GM18508 (cell line): ENCODE measurements around the gene PAK1.
"Not testable (repeated sequence)": the region's sequence is repeated elsewhere in the genome, so short reads cannot be mapped to it uniquely, and the experiment has no call there.

Source experiments
- ATAC-seq: cut with Tn5 transposase; IDR thresholded peaks from one replicate; pipeline ENCODE4 v1.9.1; 2021; ENCODE audit warnings: moderate number of reproducible peaks; ENCODE audit not compliant: insufficient read depth, unreplicated experiment

PAK1 gene

GRCh38 chr11:77410076-77410827, 63.6 kb downstream of the PAK1 start:
- ATAC-seq, result no peak

GRCh38 chr11:77409046-77409445, 64.8 kb downstream of the PAK1 start:
- ATAC-seq, result no peak

- no peak for ATAC-seq
Measured at GRCh38 chr11:77407613-77408012, 66.3 kb downstream of the PAK1 start.

- ATAC-seq, result no peak
Measured at GRCh38 chr11:77406396-77406795, 67.5 kb downstream of the PAK1 start.

- ATAC-seq, result no peak
Measured at GRCh38 chr11:77403211-77403610, 70.7 kb downstream of the PAK1 start.

GRCh38 chr11:77402218-77402556, 71.7 kb downstream of the PAK1 start:
- no peak for ATAC-seq

- ATAC-seq, result no peak
Measured at GRCh38 chr11:77401486-77402217, 72.2 kb downstream of the PAK1 start.

GRCh38 chr11:77400775-77401449, 73.0 kb downstream of the PAK1 start:
- ATAC-seq, result no peak

GRCh38 chr11:77400271-77400670, 73.6 kb downstream of the PAK1 start:
- ATAC-seq, result no peak

- no peak for ATAC-seq
Measured at GRCh38 chr11:77397631-77398030, 76.3 kb downstream of the PAK1 start.

- ATAC-seq, result no peak
Measured at GRCh38 chr11:77396911-77397310, 77.0 kb downstream of the PAK1 start.

GRCh38 chr11:77396305-77396704, 77.6 kb downstream of the PAK1 start:
- no peak for ATAC-seq

- ATAC-seq, result no peak
Measured at GRCh38 chr11:77395460-77396173, 78.3 kb downstream of the PAK1 start.

- no peak for ATAC-seq
Measured at GRCh38 chr11:77392842-77393241, 81.1 kb downstream of the PAK1 start.

GRCh38 chr11:77387701-77388100, 86.2 kb downstream of the PAK1 start:
- ATAC-seq, result no peak

- ATAC-seq, result no peak
Measured at GRCh38 chr11:77386178-77386577, 87.7 kb downstream of the PAK1 start.

- not testable (repeated sequence) for ATAC-seq
Measured at GRCh38 chr11:77385255-77385771, 88.6 kb downstream of the PAK1 start.

- no peak for ATAC-seq
Measured at GRCh38 chr11:77384571-77384970, 89.3 kb downstream of the PAK1 start.

GRCh38 chr11:77383349-77383748, 90.5 kb downstream of the PAK1 start:
- not testable (repeated sequence) for ATAC-seq
